Ramos (cell line): ENCODE results near the gene TNFRSF14.

ENCODE experiments used
- in situ Hi-C: fragments of 300-500 bp; cut with MboI; formaldehyde crosslinking; loops from one replicate; pipeline ENCODE4 v1.14.3; 2022; ENCODE audit warnings: low sequenced_read_pairs; ENCODE audit not compliant: unreplicated experiment

The TNFRSF14 gene

GRCh38 chr1:2522230-2522629 is 33.9 kb upstream of the TNFRSF14 start:
- in situ Hi-C loops = no loop called here

DNA sequence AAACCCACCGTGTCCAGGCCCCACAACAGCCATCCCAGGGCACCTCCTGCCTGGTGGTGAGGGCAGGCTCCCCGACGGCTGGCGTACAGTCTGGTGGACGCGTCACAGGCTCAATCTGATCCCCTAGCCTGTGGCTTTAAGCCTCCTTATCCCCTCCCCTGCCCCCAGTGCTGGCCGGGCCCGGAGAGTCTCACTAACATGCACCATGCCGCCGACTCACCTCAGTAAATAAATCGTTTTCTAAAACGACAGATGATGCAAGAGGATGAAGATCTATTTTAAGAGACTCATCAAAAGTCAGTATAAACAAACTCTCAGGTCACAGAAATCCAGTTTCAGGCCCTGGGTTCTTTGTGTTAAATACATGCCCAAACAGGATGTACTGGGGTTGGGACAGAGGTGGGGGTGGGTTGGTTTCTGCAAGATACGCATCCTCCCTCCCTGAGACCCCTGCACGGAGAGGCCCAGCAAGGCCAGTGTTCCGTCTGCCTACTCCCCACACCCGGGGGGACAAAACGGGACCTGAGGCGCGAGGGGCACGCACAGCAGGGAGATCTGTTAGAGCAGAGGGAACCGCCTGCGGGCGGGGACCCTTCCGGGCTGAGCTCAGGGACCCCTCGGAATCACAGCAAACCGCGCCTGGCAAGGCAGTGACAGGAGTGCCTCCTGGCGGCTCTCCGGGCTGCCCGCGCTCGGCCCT is 32.8 kb upstream of the TNFRSF14 start:
- in situ Hi-C loops = no loop called here

DNA sequence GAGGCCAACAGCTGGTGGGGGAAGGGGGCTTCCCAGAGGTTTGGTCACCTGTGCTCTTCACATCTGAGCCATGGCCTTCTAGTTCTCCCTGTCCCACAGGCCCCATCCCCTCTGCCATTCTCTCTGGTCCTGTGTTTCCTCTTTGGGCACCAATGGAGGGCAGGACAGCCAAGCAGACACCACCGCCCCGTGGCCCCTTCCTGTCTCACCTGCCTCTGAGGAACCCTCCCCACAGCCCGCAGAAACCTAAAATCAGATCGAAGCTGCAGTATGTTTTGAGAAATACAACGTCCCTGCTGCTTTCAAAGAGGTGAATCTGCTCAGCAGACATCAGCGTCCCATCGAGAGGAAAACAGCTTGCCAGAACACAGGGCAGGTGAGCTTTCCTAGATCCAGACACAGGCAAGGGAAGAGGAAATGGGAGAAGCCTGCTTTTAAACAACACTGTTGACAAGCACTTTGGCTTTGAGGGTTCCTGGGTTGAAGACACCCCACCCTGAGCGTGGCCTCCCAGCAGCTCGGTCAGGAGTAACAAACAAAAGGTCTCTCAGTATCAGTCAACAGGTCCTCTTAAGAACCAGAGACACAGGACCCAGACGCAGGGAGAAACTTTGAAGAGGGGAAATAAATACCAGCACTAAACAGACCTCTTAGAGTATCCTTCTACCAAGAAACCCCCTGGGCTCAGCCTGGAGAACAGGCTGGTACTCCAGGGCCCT is 32.1 kb upstream of the TNFRSF14 start:
- in situ Hi-C loops = no loop called here

- in situ Hi-C loops = no loop called here
Measured at GRCh38 chr1:2525572-2525919, 30.6 kb upstream of the TNFRSF14 start.

GRCh38 chr1:2525920-2526823 is 30.0 kb upstream of the TNFRSF14 start, which contains the start of gene PANK4:
Gene PANK4 (minus strand): TSS chr1:2526596. CDS start chr1:2526587, 9 bp downstream.
- in situ Hi-C loops = no loop called here

GRCh38 chr1:2526824-2527555 is 29.2 kb upstream of the TNFRSF14 start:
- in situ Hi-C loops = no loop called here

GRCh38 chr1:2527556-2527860 is 28.7 kb upstream of the TNFRSF14 start:
- in situ Hi-C loops = no loop called here

- in situ Hi-C loops = no loop called here
Measured at GRCh38 chr1:2528016-2528415, 28.2 kb upstream of the TNFRSF14 start.

- in situ Hi-C loops = no loop called here
Measured at GRCh38 chr1:2528611-2528965, 27.6 kb upstream of the TNFRSF14 start.

GRCh38 chr1:2528966-2529783 is 27.0 kb upstream of the TNFRSF14 start:
- in situ Hi-C loops = no loop called here

GRCh38 chr1:2529784-2530512 is 26.2 kb upstream of the TNFRSF14 start, which contains the start of gene HES5:
Gene HES5 (minus strand): TSS chr1:2530263. CDS start chr1:2530164, 99 bp downstream.
- in situ Hi-C loops = no loop called here

GRCh38 chr1:2530513-2531361 is 25.4 kb upstream of the TNFRSF14 start:
- in situ Hi-C loops = no loop called here

- in situ Hi-C loops = no loop called here
Measured at GRCh38 chr1:2532485-2533160, 23.5 kb upstream of the TNFRSF14 start.

DNA sequence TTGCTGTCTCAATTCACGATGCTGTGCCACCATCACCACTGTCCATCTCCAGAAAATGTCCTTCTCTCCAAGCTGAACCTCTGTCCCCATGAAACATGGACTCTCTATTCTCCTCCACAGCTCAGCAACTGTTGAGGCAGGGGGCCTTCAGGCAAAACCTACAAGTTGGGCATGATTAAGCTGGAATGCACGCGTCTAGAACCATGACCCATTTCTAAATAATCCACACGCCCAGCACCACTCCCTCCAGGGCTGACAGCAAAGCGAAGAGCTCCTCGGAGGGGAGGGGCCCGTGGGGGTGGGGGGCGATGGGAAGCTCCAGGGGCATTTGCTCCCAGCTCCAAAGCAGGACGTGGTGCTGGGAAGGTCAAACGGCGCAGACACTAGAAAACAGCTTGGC is 22.8 kb upstream of the TNFRSF14 start:
- in situ Hi-C loops = no loop called here

GRCh38 chr1:2534315-2534686 is 21.9 kb upstream of the TNFRSF14 start:
- in situ Hi-C loops = no loop called here

DNA sequence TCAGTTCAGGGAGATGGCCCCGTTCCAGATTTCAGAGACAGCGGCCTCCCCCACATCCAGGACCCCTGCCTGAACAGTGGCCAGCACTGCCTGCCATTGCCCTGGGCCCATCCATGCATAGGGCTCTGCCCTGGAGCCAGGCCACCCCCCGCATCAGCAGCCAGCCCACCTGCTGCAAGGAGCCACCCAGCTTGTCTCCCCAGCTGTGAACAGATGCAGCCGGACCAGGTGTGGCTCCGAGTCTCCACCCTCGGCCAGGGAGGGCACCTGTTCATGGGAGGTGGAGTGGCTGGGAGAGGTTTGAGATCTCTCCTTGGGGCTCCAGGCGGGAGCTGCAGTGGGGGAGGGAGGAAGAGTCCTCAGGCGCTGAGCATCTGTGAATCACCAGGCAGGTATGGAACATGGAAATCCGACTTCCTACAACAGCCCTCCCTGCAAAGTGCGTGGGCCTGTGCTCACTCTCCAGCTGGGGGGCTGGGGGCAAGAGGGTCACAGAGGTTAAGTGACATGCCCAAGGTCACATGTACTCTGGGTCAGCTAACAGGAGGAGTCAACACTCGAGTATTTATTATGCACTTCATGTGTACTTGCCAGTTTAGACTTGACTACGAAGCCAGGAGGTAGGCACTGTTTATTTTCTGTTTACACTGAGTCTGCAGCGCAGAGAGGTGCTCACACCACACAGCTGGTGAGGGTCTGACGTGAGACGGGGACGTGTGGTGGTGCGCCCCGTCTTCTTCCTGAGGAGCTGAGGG is 21.3 kb upstream of the TNFRSF14 start:
- in situ Hi-C loops = no loop called here

GRCh38 chr1:2535455-2535854 is 20.7 kb upstream of the TNFRSF14 start:
- in situ Hi-C loops = no loop called here
